Cardiac muscle cell (in vitro differentiated cells and primary cell): ENCODE measurements around the gene KCNAB2. TPM values are rescaled to one million over a fixed set of nuclear protein-coding genes. Genes with fewer than 3 reads are reported as not detected.

Experiments used
- DNase-seq, 2 donors: peaks; one replicate each; pipeline versions ENCODE4 v3.0.0 to v3.0.0-alpha.2; 2010 to 2017; ENCODE audit warnings: low read depth in 1 of 2, low spot score in 1 of 2
- H3K27ac ChIP-seq: fragments of 200-600 bp; sonication (generic); 2 replicates; pipeline ENCODE4 v1.5.1; 2016
- H3K27me3 ChIP-seq: fragments of 200-600 bp; sonication (generic); 2 replicates; pipeline ENCODE4 v1.6.0; 2016; ENCODE audit warnings: control low read depth
- H3K36me3 ChIP-seq: fragments of 200-600 bp; sonication (generic); 2 replicates; pipeline ENCODE4 v1.5.1; 2016; ENCODE audit warnings: control low read depth
- H3K4me1 ChIP-seq: fragments of 200-600 bp; sonication (generic); 2 replicates; pipeline ENCODE4 v1.8.1; 2017; ENCODE audit warnings: low read depth, mild to moderate bottlenecking, mixed run types
- H3K4me3 ChIP-seq: fragments of 200-600 bp; sonication (generic); 2 replicates; pipeline ENCODE4 v1.5.1; 2016; ENCODE audit warnings: mild to moderate bottlenecking
- H3K9me3 ChIP-seq: fragments of 200-600 bp; sonication (generic); 2 replicates; pipeline ENCODE4 v1.5.1; 2017; ENCODE audit warnings: low read depth, mild to moderate bottlenecking, control low read depth
- polyA plus RNA-seq: library from polyadenylated mRNA; unstranded; fragments of >200 nt; fragmentation: Nextera tagmentation; extraction: Ambion mirVana; gene quantifications from 2 replicates; pipeline ENCODE4 v1.2.1, GENCODE V29; 2016
- total RNA-seq: library from RNA; depleted of rRNA; stranded (reverse); fragments of >200 nt; gene quantifications from 2 replicates; pipeline ENCODE4 v1.2.3, GENCODE V29; 2016
- TF ChIP-seq, protein P1 (sequence below): IDR thresholded peaks from 2 replicates; pipeline ENCODE4 v1.5.1; 2012; ENCODE audit warnings: low read depth, mild to moderate bottlenecking, low read length

The KCNAB2 gene
- total and polyA plus RNA-seq, 2 experiments from 2014 or later: 5.5 to 10.8 TPM

DNA sequence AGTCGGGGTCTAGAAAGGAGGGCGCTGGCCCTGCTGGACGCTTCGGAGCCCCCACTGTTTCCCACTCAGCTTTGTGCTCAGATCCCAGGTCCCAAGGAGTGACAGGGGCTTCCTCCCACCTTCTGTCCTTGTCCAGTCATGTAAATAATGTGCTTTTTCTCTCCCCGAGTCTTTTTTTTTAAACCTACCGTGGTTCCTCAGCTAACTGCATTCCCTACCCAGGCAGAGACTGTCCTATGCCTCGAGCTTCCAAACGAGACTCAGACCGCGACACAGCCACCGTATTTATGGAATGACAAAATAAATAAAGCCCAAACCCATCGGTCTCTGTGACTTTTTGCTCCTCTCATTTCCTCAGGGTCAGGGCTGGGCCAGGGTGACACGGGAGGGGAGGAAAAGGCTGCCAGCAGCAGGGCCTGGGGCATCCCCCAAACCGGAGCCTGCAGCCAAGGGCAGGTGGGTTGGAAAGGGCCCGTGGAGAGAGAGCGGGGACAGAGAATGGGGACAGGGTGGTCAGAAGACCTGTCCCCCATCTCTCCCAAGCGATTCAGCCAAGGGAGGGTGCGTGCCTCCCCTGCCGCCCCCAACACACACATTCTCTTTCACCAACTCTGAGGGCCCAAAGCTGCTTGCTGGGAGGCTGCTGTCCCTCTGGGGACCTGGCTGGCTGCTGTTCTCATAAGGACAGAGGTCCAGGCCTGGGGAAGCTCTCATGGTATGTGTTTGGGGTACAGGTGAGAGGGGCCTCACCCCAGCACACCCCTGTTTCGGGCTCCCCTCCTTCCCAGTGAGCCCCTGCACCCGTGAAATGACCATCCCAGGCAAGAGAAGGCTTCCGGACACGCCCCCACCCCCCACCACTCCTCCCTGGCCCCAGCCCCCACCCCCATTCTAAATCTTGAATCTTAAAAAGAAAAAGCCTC, 55.4 kb downstream of the KCNAB2 start:
- no peaks in the 10 kb centered on the region for H3K4me1 ChIP-seq
- H3K27ac ChIP-seq: no peak overlapping the region
- H3K27me3 ChIP-seq: no peaks in the 10 kb centered on the region
- H3K4me3 ChIP-seq: no peak overlapping the region
- no peaks in the 10 kb centered on the region for H3K9me3 ChIP-seq
- DNase-seq: no peak
- no peaks in the 10 kb centered on the region for H3K36me3 ChIP-seq
- TF ChIP-seq, protein P1, sequence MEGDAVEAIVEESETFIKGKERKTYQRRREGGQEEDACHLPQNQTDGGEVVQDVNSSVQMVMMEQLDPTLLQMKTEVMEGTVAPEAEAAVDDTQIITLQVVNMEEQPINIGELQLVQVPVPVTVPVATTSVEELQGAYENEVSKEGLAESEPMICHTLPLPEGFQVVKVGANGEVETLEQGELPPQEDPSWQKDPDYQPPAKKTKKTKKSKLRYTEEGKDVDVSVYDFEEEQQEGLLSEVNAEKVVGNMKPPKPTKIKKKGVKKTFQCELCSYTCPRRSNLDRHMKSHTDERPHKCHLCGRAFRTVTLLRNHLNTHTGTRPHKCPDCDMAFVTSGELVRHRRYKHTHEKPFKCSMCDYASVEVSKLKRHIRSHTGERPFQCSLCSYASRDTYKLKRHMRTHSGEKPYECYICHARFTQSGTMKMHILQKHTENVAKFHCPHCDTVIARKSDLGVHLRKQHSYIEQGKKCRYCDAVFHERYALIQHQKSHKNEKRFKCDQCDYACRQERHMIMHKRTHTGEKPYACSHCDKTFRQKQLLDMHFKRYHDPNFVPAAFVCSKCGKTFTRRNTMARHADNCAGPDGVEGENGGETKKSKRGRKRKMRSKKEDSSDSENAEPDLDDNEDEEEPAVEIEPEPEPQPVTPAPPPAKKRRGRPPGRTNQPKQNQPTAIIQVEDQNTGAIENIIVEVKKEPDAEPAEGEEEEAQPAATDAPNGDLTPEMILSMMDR: no peak

DNA sequence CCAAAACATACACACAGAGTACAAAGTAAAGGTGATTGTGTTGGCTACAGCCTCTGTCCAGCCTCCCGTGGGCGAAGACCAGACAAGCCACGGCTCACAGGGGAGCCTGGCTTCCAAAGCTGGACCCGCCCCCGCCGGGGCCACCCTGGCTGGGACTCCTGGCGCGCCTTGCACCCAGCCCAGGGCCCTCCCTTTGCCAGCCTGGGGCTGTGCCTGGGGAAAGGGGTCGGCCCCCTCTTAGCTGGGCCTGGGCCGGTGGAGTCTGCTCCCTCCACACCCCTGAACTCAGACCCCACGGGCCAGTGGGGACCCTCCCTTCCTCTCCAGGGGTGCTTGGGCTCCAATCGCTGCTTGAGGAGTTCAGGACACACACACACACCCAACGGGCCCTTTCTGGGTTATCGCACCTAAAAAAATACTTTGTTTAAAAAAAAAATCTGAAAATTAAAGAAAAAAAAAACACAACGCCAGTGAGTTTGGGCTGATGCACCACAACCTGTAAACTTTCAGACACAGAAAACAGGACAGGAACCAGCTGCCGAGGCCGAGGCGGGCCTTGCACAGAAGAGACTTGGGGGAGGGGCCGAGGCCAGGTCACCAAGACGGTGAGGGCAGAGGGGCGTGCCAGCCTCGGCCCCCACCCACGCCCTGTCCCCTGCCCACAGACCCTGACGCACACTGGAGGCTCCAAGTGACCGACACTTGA, 56.3 kb downstream of the KCNAB2 start:
- Histone ChIP-seq H3K9me3 (no peaks in the 10 kb centered on the region), H3K36me3 (no peaks in the 10 kb centered on the region), H3K4me1 (no peaks in the 10 kb centered on the region), H3K4me3 (no peak overlapping the region), H3K27ac (no peak overlapping the region), H3K27me3 (no peaks in the 10 kb centered on the region)
- TF ChIP-seq, protein P1: no peak
- no peak for DNase-seq

DNA sequence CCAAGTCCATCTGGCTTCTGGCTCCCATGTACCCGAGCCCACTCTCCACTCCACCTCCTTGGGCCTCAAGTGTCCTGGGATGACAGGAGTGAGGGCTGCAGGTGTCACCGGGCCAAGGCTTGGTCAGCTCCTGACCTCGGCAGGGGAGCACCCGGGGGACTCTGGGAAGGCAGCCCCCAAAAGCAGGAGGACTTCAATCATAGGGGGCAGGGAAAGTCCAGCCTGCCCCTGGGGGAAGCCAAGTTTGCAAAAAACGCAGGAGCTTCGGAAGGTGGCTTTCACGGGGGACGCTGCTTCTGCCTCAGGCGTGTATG, 56.8 kb downstream of the KCNAB2 start:
- no peaks in the 10 kb centered on the region for H3K27me3 ChIP-seq
- TF ChIP-seq, protein P1: no peak
- H3K36me3 ChIP-seq: no peaks in the 10 kb centered on the region
- no peaks in the 10 kb centered on the region for H3K4me1 ChIP-seq
- H3K9me3 ChIP-seq: no peaks in the 10 kb centered on the region
- no peak overlapping the region for H3K4me3 ChIP-seq
- DNase-seq: no peak
- no peak overlapping the region for H3K27ac ChIP-seq

DNA sequence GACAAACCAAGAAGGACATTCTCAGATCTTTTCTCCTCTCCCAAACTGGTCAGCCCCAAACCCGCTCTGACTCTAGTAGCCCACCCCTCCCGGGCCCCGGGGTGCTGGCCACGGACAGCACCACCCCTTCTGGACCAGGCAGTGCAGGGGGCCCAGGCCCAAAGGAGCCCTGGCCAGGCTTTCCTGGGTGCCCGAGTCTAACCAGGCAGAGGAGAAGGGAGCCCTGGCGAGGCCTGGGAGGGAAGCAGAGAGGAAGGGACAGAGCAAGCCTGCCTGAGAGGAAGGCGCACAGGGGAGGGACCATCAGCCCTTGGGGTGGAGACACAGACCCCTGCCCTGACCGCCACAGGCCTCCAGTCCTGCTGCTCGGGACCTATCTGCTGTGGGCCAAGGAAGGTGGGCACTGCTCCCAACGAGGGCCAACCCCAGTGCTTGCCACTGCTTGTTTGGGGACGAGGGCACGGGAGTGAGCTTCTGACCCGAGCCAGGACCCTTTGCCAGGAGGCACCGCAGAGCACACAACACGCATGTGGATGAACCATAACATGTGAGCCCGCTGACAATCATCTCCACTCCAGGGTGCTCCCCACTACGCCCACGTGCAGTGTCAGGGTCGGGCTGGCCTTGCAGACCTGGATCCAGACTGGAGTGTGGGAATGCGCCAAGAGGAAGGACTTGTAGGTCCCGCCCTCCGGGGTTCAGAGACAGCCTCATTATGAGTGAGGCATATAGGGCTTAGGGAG, 57.6 kb downstream of the KCNAB2 start:
- no peaks in the 10 kb centered on the region for H3K36me3 ChIP-seq
- DNase-seq: no peak
- no peaks in the 10 kb centered on the region for H3K4me1 ChIP-seq
- no peaks in the 10 kb centered on the region for H3K9me3 ChIP-seq
- no peak overlapping the region for H3K27ac ChIP-seq
- TF ChIP-seq, protein P1: no peak
- H3K4me3 ChIP-seq: no peak overlapping the region
- no peaks in the 10 kb centered on the region for H3K27me3 ChIP-seq

DNA sequence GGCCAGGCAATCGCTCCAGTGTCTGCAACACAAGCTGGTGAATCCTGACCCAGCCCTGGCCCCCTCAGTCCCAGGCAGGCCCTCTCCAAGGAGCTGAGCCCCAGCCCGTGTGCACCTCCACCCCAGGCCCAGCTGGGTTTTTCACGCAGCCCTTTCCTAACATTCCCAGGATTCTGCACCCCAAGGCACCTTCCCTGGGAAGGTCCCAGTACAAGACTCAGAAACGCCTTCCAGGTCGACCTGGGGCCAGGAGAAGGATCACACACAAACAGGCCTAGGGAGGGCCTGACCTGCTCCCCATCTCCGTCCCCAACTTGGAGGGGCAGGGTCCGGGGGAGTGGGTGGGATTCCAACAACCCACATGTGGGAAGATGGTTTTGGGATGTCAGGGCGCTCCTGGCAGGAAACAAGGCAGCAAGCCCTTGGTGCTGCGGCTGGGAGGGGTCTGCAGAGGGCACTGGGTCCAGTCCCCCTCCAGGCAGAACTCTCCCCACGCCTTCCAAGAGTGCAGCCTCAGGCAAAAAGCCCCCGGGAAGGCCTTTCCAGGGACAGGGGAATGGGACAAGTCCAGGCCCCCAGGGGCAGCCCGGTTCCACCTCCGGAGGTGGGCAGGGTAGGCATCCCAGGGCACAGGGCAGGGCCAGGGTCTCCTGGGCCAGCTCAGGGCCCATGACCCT, 58.3 kb downstream of the KCNAB2 start:
- Histone ChIP-seq H3K4me1 (no peaks in the 10 kb centered on the region), H3K36me3 (no peaks in the 10 kb centered on the region), H3K9me3 (no peaks in the 10 kb centered on the region), H3K27ac (no peak overlapping the region), H3K4me3 (no peak overlapping the region), H3K27me3 (no peaks in the 10 kb centered on the region)
- no peak for DNase-seq
- TF ChIP-seq, protein P1: no peak
